ENCODE data around the gene TOGARAM2. TPM values are rescaled to one million over a fixed set of nuclear protein-coding genes. Genes with fewer than 3 reads are reported as not detected.

TOGARAM2 gene
- total and polyA plus RNA-seq, 2 of the 13 experiments (the other 11 are each of a cell fraction or from before 2014, with no cell fraction given), result under 0.01 to 0.05 TPM

- TF ChIP-seq CEBPZ (IDR thresholded peaks at IDR 0.05; ENCODE audit: low read length), result no peak
- no peak for TF ChIP-seq GABPB1 (CRISPR knock-in tag; IDR thresholded peaks at IDR 0.05)
- TF ChIP-seq FLYWCH1 (CRISPR knock-in tag; IDR thresholded peaks at IDR 0.05), result no peak
- TF ChIP-seq ZNF354B (CRISPR knock-in tag; IDR thresholded peaks at IDR 0.05), result no peak
- no peak for TF ChIP-seq ZNF235 (CRISPR knock-in tag; IDR thresholded peaks at IDR 0.05; ENCODE audit: borderline replicate concordance)
- TF ChIP-seq HNF4A (CRISPR knock-in tag; IDR thresholded peaks at IDR 0.05), result no peak
- TF ChIP-seq ZSCAN20 (CRISPR knock-in tag; IDR thresholded peaks at IDR 0.05; ENCODE audit: borderline replicate concordance), result no peak
- no peak for TF ChIP-seq TBX2 (CRISPR knock-in tag; IDR thresholded peaks at IDR 0.05; ENCODE audit: borderline replicate concordance)
- TF ChIP-seq ZSCAN12 (CRISPR knock-in tag; IDR thresholded peaks at IDR 0.05), result no peak
- TF ChIP-seq NPAS2 (CRISPR knock-in tag; IDR thresholded peaks at IDR 0.05; ENCODE audit: borderline replicate concordance), result no peak
- TF ChIP-seq GATAD2A (CRISPR knock-in tag; IDR thresholded peaks at IDR 0.05), result no peak
- no peak for TF ChIP-seq MAFG (CRISPR knock-in tag; IDR thresholded peaks at IDR 0.05)
- TF ChIP-seq PCBP1 (IDR thresholded peaks at IDR 0.05; ENCODE audit: borderline replicate concordance, low read depth, low read length), result no peak
- no peak for TF ChIP-seq SPEN (CRISPR knock-in tag; IDR thresholded peaks at IDR 0.05; ENCODE audit: low read depth)
- no peak for TF ChIP-seq PTBP1 (IDR thresholded peaks at IDR 0.05; ENCODE audit: low read depth, low read length, poor library complexity, severe bottlenecking)
- no peak for TF ChIP-seq ZNF724P (CRISPR knock-in tag; IDR thresholded peaks at IDR 0.05; ENCODE audit: borderline replicate concordance)
Measured at GRCh38 chr2:29017716-29018435, 36.8 kb downstream of the TOGARAM2 start (continued).

Measured in HepG2 (cell line).